ENCODE measurements around the gene FGFR4. TPM values are rescaled to one million over a fixed set of nuclear protein-coding genes. Genes with fewer than 3 reads are reported as not detected.

The FGFR4 gene
- total and polyA plus RNA-seq, 2 of the 8 experiments (the other 6 are each of a cell fraction or from before 2014, with no cell fraction given), result 61.4 to 88.4 TPM

- Histone ChIP-seq H3K23ac (ENCODE audit: insufficient read length) (no peak overlapping the region), H3K36me3 (ENCODE audit: control insufficient read depth in 2 of 4, insufficient read depth in 4 of 4, low read length in 3 of 4) (peaks cover 0 to 9% (median 0%) of the 10 kb centered on the region in 4 experiments; a peak in 4 of 8 replicates), H4K5ac (ENCODE audit: insufficient read length, low read depth, low read length) (no peak overlapping the region), H4K91ac (replicated peaks; ENCODE audit: insufficient read length, low read length) (no peak overlapping the region), H2BK20ac (ENCODE audit: low read length) (no peak overlapping the region), H3K9me3 (ENCODE audit: insufficient read depth in 2 of 2, low read depth in 1 of 2, low read length in 1 of 2) (no peaks in the 10 kb centered on the region), H3K79me2 (ENCODE audit: control insufficient read depth in 1 of 2, insufficient read depth in 2 of 2, low read length in 2 of 2) (no peaks in the 10 kb centered on the region), H2BK120ac (replicated peaks; ENCODE audit: low read depth, low read length) (no peak overlapping the region), H2BK5ac (ENCODE audit: low read depth, low read length) (no peak overlapping the region), H3K79me1 (ENCODE audit: low read depth, low read length) (no peaks in the 10 kb centered on the region), H2BK15ac (ENCODE audit: low read length) (no peak overlapping the region), H2AFZ (ENCODE audit: low read length) (no peak overlapping the region), H3K4ac (replicated peaks; ENCODE audit: insufficient read length, low read depth, low read length) (no peak overlapping the region), H3K27ac (ENCODE audit: low read depth, low read length) (no peak overlapping the region), H3K18ac (ENCODE audit: extremely low read depth, low read length) (no peak overlapping the region), H3K14ac (ENCODE audit: insufficient read length) (no peak overlapping the region), H3K4me3 (ENCODE audit: extremely low read depth in 1 of 4, insufficient read depth in 2 of 4, low read depth in 3 of 4, low read length in 4 of 4) (no peak overlapping the region), H3K4me1 (replicated peaks in 1 of 4; ENCODE audit: control insufficient read depth in 3 of 4, insufficient read depth in 4 of 4, low read length in 3 of 4) (no peaks in the 10 kb centered on the region), H3K23me2 (ENCODE audit: low read depth, low read length) (no peaks in the 10 kb centered on the region), H2BK12ac (ENCODE audit: low read depth, low read length) (no peak overlapping the region), H4K20me1 (replicated peaks in 1 of 2; ENCODE audit: control insufficient read depth in 1 of 2, insufficient read depth in 2 of 2, low read length in 2 of 2) (no peaks in the 10 kb centered on the region), H2AK5ac (ENCODE audit: low read depth, low read length) (no peak overlapping the region), H3K9ac (replicated peaks in 1 of 4; ENCODE audit: extremely low read depth in 1 of 4, low read depth in 3 of 4, low read length in 3 of 4) (no peak overlapping the region), H4K8ac (ENCODE audit: extremely low read depth, insufficient read depth, low read length) (no peak overlapping the region), H3K4me2 (ENCODE audit: insufficient read depth in 1 of 2, low read depth in 2 of 2, low read length in 2 of 2) (no peak overlapping the region), H3K56ac (replicated peaks; ENCODE audit: insufficient read length, low read depth, low read length) (no peak overlapping the region), H3K27me3 (replicated peaks in 1 of 4; ENCODE audit: control insufficient read depth in 3 of 4, extremely low read depth in 1 of 4, insufficient read depth in 3 of 4, low read length in 3 of 4) (no peaks in the 10 kb centered on the region)
- DNase-seq (ENCODE audit: low read depth in 1 of 2, low spot score in 2 of 2), result no peak
- ChIA-PET CTCF (ENCODE audit: partially characterized antibody) (interaction anchor here (0.6 to 1.7 kb wide), 3 partner anchors 7 to 301 kb away, joined by 3 to 8 read pairs (median 4); no protein-coding TSS in a partner anchor), POLR2A (ENCODE audit: partially characterized antibody) (interaction anchor here (1.1 to 1.6 kb wide), 3 partner anchors 12 to 215 kb away, joined by 3 to 5 read pairs (median 4); no protein-coding TSS in a partner anchor)
- FAIRE-seq, result no peak
- 96% methylated on average over 12 of the region's 12 CpGs; no CpG with 5 or more reads in 1 of the 2 experiments for WGBS, 2 experiments (ENCODE audit: extremely low coverage in 1 of 2, insufficient coverage in 1 of 2, insufficient read length in 1 of 2, insufficient replicate concordance in 2 of 2, low coverage in 1 of 2, low lambda C conversion rate in 2 of 2, missing lambda C conversion rate in 1 of 2)
- TF ChIP-seq SUZ12 (IDR thresholded peaks at IDR 0.05; ENCODE audit: low read length), result no peak
- TF ChIP-seq EP300 (IDR thresholded peaks at IDR 0.05; ENCODE audit: borderline replicate concordance in 1 of 2, low read depth in 2 of 2, low read length in 2 of 2), result no peak
- TF ChIP-seq KDM4A (IDR thresholded peaks at IDR 0.05; ENCODE audit: low read depth, low read length, severe bottlenecking), result no peak
- TF ChIP-seq TBP (IDR thresholded peaks at IDR 0.05; ENCODE audit: low read depth, low read length), result no peak
- TF ChIP-seq USF2 (IDR thresholded peaks at IDR 0.05; ENCODE audit: low read length), result no peak
- no peak for TF ChIP-seq BRCA1 (IDR thresholded peaks at IDR 0.05; ENCODE audit: low read depth, low read length)
- no peak for TF ChIP-seq POLR2A (IDR thresholded peaks at IDR 0.05; ENCODE audit: control extremely low read depth in 1 of 2, low read depth in 2 of 2, low read length in 2 of 2)
- no peak for TF ChIP-seq ASH2L (IDR thresholded peaks at IDR 0.05; ENCODE audit: low read length)
- no peak for TF ChIP-seq MAX (IDR thresholded peaks at IDR 0.05)
Observed at GRCh38 chr5:177064500-177065277, 22.0 kb upstream of the FGFR4 start.
